GM19043 (cell line): ENCODE data around the gene XRCC1.
A peak's percentile ranks its signal among the peaks of the same experiment; 100 is the strongest.
"Not testable (repeated sequence)": the region's sequence is repeated elsewhere in the genome, so short reads cannot be mapped to it uniquely, and the experiment has no call there.

Source experiments
- ATAC-seq: cut with Tn5 transposase; IDR thresholded peaks from one replicate; pipeline ENCODE4 v1.9.1; 2021; ENCODE audit warnings: low read depth; ENCODE audit not compliant: unreplicated experiment

Gene XRCC1

DNA sequence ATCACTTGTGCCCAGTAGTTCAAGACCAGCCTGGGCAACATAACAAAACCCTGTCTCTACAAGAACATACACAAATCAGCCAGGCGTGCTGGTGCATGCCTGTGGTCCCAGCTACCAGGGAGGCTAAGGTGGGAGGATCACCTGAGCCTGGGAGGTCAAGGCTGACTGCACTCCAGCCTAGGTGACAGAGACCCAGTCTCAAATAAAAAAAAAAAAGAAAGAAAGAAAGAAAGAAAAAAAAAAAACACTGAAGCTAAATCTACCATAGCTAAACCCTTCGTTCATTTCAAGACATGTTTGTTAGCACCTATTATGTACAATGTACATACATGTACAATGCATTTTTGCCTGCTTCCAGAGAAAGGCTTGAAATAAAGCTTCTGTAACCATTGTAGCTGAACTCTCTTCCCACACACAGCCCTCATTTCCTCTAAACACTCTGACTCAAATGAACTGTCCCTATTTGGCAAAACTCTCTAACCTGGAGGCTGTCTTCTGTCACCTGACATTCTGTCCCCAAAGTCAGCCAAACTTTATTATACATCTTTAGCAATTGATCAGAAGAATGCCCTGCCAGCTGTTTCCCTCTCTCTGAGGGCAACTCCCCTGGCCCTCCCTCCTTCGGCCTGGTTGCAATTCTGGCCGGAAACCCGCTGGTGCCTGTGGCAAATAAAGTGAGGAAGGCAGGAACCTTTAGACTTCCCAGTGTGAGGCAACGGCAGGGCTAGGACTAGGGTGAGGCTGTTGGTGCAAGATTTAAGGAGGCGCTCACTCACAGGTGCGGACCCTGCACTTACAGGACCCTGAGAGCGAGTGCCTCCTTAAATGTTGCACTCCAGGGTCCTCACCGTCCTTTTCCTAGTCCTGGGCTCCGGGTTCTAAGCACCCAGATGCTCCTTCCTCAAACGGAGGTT lies 50.1 kb downstream of the XRCC1 start:
- ATAC-seq: no peak

- ATAC-seq: not testable (repeated sequence)
Observed at GRCh38 chr19:43523696-43524095, 51.6 kb downstream of the XRCC1 start.

GRCh38 chr19:43522929-43523328 lies 52.4 kb downstream of the XRCC1 start:
- ATAC-seq: no peak

- ATAC-seq: no peak
Observed at GRCh38 chr19:43519436-43520088, 55.8 kb downstream of the XRCC1 start.

DNA sequence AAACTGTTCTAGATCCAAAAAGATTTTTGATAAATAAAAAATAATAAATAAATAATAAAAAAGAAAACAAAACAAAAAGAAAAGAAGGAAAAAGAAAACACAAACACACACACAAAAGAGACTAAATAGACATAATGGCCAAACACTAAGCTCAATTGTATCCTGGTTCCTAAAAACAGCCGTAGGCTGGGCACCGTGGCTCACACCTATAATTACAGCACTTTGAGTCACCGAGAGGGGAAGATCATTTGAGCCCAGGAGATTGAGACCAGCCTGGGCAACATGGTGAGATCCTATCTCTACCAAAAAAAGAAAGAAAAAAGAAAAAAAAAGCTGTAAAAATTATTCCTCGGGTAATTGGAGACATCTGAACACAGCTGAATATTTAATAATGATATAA lies 57.3 kb downstream of the XRCC1 start:
- ATAC-seq: no peak

DNA sequence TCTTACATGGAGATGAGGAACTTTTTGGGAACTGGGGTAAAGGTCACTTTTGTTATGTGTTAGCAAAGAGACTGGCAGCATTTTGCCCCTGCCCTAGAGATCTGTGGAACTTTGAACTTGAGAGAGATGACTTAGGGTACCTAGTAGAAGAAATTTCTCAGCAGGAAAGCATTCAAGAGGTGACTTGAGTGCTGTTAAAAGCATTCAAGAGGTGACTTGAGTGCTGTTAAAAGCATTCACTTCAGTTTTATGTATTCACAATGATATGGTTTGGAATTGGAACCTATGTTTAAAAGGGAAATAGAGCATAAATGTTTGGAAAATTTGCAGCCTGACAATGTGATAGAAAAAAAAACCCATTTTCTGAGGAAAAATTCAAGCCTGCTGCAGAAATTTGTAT lies 62.9 kb downstream of the XRCC1 start:
- ATAC-seq: not testable (repeated sequence)

- ATAC-seq: no peak
Observed at GRCh38 chr19:43511324-43511723, 64.0 kb downstream of the XRCC1 start.

DNA sequence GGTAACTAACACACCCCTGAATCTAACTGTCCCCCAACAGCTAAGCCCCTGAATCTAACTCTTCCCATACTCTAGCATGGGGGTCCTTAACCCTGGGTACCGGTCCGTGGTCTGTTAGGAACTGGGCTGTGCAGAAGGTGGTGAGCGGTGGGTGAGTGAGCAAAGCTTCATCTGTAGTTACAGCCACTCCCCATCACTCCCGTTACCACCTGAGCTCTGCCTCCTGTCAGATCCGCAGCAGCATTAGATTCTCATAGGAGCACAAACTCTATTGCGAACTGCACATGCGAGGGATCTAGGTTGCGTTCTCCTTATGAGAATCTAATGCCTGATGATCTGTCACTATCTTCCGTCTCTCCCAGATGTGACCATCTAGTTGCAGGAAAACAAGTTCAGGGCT lies 64.6 kb downstream of the XRCC1 start:
- ATAC-seq: no peak

DNA sequence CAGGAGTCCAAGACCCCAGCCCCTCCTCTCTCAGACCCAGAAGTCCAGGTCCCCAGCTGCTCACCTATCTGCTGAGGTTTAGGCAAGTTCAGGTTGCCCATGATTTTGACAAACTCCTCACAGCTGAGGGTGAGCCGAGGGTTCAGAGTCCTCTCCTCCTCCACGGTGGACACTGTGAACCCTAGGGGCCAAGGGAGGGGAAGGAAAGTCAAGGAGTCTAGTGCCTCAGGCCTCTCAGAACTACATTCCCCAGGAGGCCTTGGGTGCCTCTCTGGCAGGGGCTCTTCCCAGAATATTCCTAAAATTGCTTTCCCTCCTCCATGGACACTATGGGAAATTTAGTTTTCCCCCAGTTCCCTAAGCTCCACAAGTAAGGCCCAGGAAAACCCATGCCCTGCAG lies 67.4 kb downstream of the XRCC1 start:
- ATAC-seq: no peak

DNA sequence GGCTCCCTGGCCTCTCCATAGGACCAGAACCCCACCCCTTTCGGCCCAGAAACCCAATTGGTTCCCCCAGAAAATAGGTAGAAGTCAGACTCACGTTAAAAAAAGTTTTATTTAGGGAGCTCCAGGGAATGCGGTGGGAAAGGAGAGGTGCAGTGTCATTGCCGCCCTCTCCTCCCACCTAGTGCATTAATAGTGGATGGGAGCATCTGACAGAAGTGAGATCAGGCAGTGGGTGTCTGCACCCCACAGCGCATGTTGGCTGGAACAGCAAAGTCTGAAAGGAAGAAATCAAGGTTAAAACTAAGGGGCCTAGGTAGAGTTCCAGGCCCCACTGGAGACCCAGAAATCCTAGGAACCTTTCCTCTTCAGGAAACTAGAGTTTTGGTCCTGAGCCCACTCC lies 68.7 kb downstream of the XRCC1 start:
- ATAC-seq: no peak

DNA sequence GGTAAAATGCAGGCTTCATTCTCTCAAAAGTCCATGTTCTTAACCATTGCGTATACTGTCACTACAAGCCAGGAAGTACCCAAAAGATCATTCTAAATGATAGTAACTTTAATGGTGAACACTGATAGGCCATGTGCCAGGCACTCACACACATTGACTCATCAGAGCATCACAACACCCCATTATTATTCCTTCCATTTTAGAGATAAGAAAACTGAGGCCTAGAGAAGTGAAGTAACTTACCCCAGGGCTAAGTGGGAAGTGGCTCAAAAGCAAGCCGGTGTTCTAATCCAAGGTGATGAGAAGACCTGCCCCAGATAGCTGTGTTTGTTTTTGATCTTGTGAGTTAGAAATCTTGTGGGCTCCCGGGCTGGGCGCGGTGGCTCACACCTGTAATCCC lies 69.4 kb downstream of the XRCC1 start:
- no peak for ATAC-seq

- no peak for ATAC-seq
Observed at GRCh38 chr19:43505186-43505456, 70.2 kb downstream of the XRCC1 start.

GRCh38 chr19:43504426-43505185 lies 70.7 kb downstream of the XRCC1 start, which contains the start of gene PHLDB3:
PHLDB3 (minus strand) TSS chr19:43504746; CDS start chr19:43504118, 628 bp downstream.
- no peak for ATAC-seq

- peak; percentile 90 for ATAC-seq
Observed at GRCh38 chr19:43503501-43504425, 71.6 kb downstream of the XRCC1 start.

- ATAC-seq: no peak
Observed at GRCh38 chr19:43502419-43502976, 72.8 kb downstream of the XRCC1 start.

DNA sequence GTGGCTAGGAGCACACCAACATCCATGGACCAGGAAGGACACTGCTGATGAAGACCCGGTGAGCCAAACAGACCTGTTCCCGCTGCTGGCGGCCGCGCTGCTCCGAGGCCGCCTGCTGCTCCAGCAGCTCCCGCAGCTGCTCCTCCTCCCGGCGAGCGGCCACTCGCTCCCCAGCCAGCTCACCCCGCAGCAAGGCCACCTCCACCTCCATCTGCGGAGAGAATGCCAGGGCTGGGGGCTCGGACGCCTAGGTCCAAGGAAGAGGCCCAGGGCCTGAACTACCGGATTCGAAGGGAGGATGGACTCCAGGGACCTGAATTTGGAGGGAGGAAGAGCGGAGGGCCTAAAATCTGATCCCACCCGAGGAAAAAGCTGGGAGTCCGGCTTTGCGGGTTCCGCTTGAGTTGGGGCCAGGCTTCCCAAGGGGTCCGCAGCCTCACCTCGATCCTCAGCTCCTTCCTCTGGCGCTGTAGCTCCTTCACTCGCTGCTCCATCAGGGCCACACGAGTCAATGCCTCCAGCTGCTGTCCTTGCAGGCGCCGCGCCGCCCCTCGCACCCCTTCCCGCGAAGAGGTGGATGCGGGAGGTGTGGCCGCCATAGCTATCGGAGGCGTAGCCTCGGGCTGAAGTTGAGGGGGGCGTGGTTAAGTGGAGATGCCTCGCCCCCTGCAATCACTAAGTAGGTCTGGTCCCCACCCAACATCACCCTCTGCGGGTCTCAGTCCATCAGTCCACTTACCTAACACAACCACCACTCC lies 73.5 kb downstream of the XRCC1 start:
- no peak for ATAC-seq

GRCh38 chr19:43499042-43499441 lies 76.3 kb downstream of the XRCC1 start:
- ATAC-seq: no peak

DNA sequence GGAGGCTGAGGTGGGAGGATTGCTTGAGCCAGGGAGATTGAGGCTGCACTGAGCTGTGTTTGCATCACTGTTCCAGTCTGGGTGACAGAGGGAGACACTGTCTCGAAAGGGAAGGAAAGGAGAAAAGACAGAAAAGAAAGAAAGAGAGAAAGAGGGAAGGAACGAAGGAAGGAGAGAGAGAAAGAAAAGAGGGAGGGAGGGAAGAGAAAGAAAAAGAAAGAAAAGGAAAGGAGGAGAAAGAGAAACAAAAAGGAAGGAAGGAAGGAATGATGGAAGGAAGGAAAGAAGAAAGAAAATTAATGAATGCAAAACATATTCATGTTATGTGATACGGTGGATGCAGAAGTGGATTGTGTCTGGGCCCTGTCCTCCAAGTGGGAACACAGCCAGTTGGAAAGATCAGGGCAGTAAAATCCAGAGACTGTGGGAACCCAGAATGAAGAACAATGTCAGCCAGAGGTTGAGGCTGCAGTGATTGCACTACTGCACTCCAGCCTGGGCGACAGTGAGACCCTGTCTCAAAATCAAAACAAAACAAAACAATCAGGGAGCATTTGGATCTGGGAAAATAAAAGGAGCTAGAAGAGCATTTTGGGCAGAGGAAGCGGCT lies 77.0 kb downstream of the XRCC1 start:
- ATAC-seq: no peak

DNA sequence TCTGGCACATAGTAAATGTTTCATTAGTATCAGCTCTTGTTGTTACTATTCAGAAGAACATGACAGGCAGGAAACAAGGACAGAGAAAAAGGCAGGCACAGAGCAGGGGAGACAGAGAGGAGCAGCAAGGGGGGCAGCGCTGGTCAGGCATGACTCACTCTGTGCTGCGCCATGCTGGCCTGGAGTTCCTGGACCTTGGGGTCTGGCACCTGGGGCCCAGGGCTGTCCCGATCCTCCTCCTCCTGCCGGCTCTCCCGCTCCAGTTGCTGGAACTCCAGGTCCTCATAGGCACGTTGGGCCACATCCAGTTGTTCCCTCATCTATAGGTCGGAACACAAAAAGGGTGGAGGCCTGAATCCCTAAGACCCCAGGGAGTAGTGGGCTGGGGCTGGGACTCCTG lies 78.4 kb downstream of the XRCC1 start:
- no peak for ATAC-seq
